ENCODE results near the gene CIAO2B. TPM values are rescaled to one million over a fixed set of nuclear protein-coding genes. Genes with fewer than 3 reads are reported as not detected.

Gene CIAO2B
- polyA plus RNA-seq, 1 donor from 2014 or later, result 339 TPM

DNA sequence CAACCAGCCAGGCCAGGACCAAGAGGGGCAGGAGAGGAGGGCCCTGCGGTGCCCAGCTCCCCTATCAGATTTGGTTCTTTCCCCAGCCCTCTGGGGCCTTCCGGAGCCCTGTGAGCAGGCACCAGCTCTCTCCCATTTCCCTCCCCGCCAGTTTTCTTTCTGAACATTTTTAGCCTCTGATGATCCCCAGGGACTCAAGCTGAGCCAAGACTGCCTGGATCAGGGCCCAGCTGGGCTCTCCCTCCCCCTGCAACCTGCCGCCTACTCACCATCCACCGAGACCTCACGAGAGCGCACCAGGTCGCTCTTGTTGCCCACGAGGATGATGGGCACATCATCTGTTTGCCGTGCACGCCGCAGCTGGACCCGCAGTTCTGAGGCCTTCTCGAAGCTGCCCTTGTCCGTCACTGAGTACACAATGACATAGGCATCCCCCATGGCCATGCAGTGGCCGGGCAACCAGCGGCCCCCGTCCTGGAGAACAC, 10.9 kb downstream of the CIAO2B start:
- no peak overlapping the region for H3K4me3 ChIP-seq (ENCODE audit: low read length)

DNA sequence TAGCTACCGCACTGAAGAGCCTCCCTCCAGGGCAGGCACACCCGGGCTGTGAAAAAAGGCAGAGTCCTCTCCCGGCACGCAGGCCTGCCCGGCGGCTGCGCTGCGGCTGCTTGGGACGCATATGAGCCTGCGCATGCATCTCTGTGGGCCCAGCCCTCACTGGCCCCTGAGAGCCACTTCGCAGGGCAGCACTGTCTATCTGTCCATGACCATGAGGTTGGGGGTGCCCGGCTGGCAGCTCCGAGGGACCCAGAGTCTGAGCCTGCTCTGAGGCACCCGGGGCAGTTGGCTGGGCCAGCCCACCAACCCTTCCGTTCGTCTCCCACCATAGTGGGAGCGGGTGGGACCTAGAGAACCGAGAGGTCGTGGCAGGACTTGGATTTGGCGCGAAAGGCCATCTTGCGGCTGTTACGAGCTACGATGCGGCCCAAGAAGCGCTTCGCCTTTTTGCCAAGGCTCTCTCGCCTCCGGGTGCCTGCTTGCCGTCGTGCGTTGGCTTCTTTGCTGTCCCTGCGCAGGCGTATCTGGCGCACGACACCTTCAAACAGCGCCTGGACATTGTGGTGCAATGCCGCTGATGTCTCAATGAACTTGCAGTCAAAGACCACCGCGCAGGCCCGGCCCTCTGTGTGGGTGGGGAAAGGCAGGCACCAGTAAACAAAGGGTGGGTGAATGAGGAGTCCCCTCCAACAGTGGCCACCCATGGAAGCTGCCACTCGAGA, 12.3 kb downstream of the CIAO2B start:
- Histone ChIP-seq H3K9me3 (ENCODE audit: low read length) (no peaks in the 10 kb centered on the region), H3K4me3 (ENCODE audit: low read length) (no peak overlapping the region), H2AFZ (ENCODE audit: low read depth, low read length) (no peak overlapping the region), H3K27ac (ENCODE audit: low read length) (no peak overlapping the region), H3K9ac (ENCODE audit: low read length) (no peak overlapping the region), H3K79me2 (replicated peaks; ENCODE audit: insufficient read depth, low read length) (no peaks in the 10 kb centered on the region), H3K9me2 (ENCODE audit: insufficient read depth, low read length) (no peaks in the 10 kb centered on the region), H4K20me1 (ENCODE audit: insufficient read depth) (no peaks in the 10 kb centered on the region), H3K27me3 (ENCODE audit: insufficient read depth, low read depth, low read length) (peaks cover 35% of the 10 kb centered on the region), H3F3A (ENCODE audit: insufficient read depth, low read length, poor library complexity, severe bottlenecking) (no peaks in the 10 kb centered on the region), H3K4me2 (ENCODE audit: low read length) (no peak overlapping the region), H3K36me3 (ENCODE audit: insufficient read depth, low read length) (no peaks in the 10 kb centered on the region)
- no peak for TF ChIP-seq EZH2 (IDR thresholded peaks at IDR 0.05; ENCODE audit: borderline replicate concordance, insufficient read depth, low read length, poor library complexity, severe bottlenecking)
- TF ChIP-seq SMC3 (conservative IDR thresholded peaks at IDR 0.05; ENCODE audit: poor library complexity), result no peak
- no peak for TF ChIP-seq EP300 (conservative IDR thresholded peaks at IDR 0.05; ENCODE audit: poor library complexity, severe bottlenecking)
- TF ChIP-seq, protein P1, sequence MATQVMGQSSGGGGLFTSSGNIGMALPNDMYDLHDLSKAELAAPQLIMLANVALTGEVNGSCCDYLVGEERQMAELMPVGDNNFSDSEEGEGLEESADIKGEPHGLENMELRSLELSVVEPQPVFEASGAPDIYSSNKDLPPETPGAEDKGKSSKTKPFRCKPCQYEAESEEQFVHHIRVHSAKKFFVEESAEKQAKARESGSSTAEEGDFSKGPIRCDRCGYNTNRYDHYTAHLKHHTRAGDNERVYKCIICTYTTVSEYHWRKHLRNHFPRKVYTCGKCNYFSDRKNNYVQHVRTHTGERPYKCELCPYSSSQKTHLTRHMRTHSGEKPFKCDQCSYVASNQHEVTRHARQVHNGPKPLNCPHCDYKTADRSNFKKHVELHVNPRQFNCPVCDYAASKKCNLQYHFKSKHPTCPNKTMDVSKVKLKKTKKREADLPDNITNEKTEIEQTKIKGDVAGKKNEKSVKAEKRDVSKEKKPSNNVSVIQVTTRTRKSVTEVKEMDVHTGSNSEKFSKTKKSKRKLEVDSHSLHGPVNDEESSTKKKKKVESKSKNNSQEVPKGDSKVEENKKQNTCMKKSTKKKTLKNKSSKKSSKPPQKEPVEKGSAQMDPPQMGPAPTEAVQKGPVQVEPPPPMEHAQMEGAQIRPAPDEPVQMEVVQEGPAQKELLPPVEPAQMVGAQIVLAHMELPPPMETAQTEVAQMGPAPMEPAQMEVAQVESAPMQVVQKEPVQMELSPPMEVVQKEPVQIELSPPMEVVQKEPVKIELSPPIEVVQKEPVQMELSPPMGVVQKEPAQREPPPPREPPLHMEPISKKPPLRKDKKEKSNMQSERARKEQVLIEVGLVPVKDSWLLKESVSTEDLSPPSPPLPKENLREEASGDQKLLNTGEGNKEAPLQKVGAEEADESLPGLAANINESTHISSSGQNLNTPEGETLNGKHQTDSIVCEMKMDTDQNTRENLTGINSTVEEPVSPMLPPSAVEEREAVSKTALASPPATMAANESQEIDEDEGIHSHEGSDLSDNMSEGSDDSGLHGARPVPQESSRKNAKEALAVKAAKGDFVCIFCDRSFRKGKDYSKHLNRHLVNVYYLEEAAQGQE (IDR thresholded peaks at IDR 0.05; ENCODE audit: borderline replicate concordance), result no peak
- TF ChIP-seq POLR2AphosphoS5 (IDR thresholded peaks at IDR 0.05), result no peak
- TF ChIP-seq RAD21 (conservative IDR thresholded peaks at IDR 0.05), result no peak
- no peak for TF ChIP-seq MXI1 (conservative IDR thresholded peaks at IDR 0.05; ENCODE audit: poor library complexity, severe bottlenecking)
- no peak for TF ChIP-seq TAF1 (IDR thresholded peaks at IDR 0.05; ENCODE audit: low read depth)
- TF ChIP-seq, protein P2, sequence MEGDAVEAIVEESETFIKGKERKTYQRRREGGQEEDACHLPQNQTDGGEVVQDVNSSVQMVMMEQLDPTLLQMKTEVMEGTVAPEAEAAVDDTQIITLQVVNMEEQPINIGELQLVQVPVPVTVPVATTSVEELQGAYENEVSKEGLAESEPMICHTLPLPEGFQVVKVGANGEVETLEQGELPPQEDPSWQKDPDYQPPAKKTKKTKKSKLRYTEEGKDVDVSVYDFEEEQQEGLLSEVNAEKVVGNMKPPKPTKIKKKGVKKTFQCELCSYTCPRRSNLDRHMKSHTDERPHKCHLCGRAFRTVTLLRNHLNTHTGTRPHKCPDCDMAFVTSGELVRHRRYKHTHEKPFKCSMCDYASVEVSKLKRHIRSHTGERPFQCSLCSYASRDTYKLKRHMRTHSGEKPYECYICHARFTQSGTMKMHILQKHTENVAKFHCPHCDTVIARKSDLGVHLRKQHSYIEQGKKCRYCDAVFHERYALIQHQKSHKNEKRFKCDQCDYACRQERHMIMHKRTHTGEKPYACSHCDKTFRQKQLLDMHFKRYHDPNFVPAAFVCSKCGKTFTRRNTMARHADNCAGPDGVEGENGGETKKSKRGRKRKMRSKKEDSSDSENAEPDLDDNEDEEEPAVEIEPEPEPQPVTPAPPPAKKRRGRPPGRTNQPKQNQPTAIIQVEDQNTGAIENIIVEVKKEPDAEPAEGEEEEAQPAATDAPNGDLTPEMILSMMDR (IDR thresholded peaks at IDR 0.05; ENCODE audit: poor library complexity, severe bottlenecking), result no peak

More for the DNA sequence above, 10.9 kb downstream of the CIAO2B start:
- Histone ChIP-seq H3K27me3 (ENCODE audit: insufficient read depth, low read depth, low read length) (peaks cover 35% of the 10 kb centered on the region), H3K79me2 (replicated peaks; ENCODE audit: insufficient read depth, low read length) (no peaks in the 10 kb centered on the region), H2AFZ (ENCODE audit: low read depth, low read length) (no peak overlapping the region), H3K27ac (ENCODE audit: low read length) (no peak overlapping the region), H4K20me1 (ENCODE audit: insufficient read depth) (no peaks in the 10 kb centered on the region), H3K9ac (ENCODE audit: low read length) (no peak overlapping the region), H3K9me2 (ENCODE audit: insufficient read depth, low read length) (no peaks in the 10 kb centered on the region), H3K36me3 (ENCODE audit: insufficient read depth, low read length) (no peaks in the 10 kb centered on the region), H3K4me2 (ENCODE audit: low read length) (no peak overlapping the region), H3K9me3 (ENCODE audit: low read length) (no peaks in the 10 kb centered on the region), H3F3A (ENCODE audit: insufficient read depth, low read length, poor library complexity, severe bottlenecking) (no peaks in the 10 kb centered on the region)
- no peak for TF ChIP-seq MXI1 (conservative IDR thresholded peaks at IDR 0.05; ENCODE audit: poor library complexity, severe bottlenecking)
- TF ChIP-seq EZH2 (IDR thresholded peaks at IDR 0.05; ENCODE audit: borderline replicate concordance, insufficient read depth, low read length, poor library complexity, severe bottlenecking), result no peak
- no peak for TF ChIP-seq EP300 (conservative IDR thresholded peaks at IDR 0.05; ENCODE audit: poor library complexity, severe bottlenecking)
- TF ChIP-seq, protein P2 (IDR thresholded peaks at IDR 0.05; ENCODE audit: poor library complexity, severe bottlenecking), result no peak
- TF ChIP-seq, protein P1 (IDR thresholded peaks at IDR 0.05; ENCODE audit: borderline replicate concordance), result no peak
- no peak for TF ChIP-seq RAD21 (conservative IDR thresholded peaks at IDR 0.05)
- TF ChIP-seq SMC3 (conservative IDR thresholded peaks at IDR 0.05; ENCODE audit: poor library complexity), result no peak
- TF ChIP-seq TAF1 (IDR thresholded peaks at IDR 0.05; ENCODE audit: low read depth), result no peak
- no peak for TF ChIP-seq POLR2AphosphoS5 (IDR thresholded peaks at IDR 0.05)
